Activated naive CD8-positive, alpha-beta T cell treated with anti-CD3 and anti-CD28 coated beads for 36 hours (primary cell): ENCODE data around the gene FOXC1. TPM values are rescaled to one million over a fixed set of nuclear protein-coding genes. Genes with fewer than 3 reads are reported as not detected.

ENCODE experiments used
- DNase-seq: peaks from one replicate; pipeline ENCODE4 v3.0.0; 2021
- H3K27ac Mint-ChIP-seq: one replicate; pipeline ENCODE4 v1.8.0; 2022; ENCODE audit warnings: mild to moderate bottlenecking, moderate library complexity, mixed read lengths
- H3K27me3 Mint-ChIP-seq: one replicate; pipeline ENCODE4 v1.8.0; 2022; ENCODE audit warnings: mild to moderate bottlenecking, mixed read lengths
- H3K36me3 Mint-ChIP-seq: one replicate; pipeline ENCODE4 v1.8.0; 2021; ENCODE audit warnings: mild to moderate bottlenecking, mixed read lengths
- H3K4me1 Mint-ChIP-seq: one replicate; pipeline ENCODE4 v1.8.0; 2021; ENCODE audit warnings: mixed read lengths
- H3K4me3 Mint-ChIP-seq: one replicate; pipeline ENCODE4 v1.8.0; 2022; ENCODE audit warnings: mild to moderate bottlenecking, moderate library complexity, mixed read lengths
- H3K9me3 Mint-ChIP-seq: one replicate; pipeline ENCODE4 v1.8.0; 2022; ENCODE audit warnings: mixed read lengths
- total RNA-seq, 2 experiments: library from RNA; stranded (reverse); gene quantifications; one replicate each; pipeline ENCODE4 v1.2.3, GENCODE V29; 2021

Gene FOXC1
- total RNA-seq, 2 experiments from 2014 or later: not detected

GRCh38 chr6:1644516-1645060 is 34.9 kb downstream of the FOXC1 start:
- peak overlapping the region; percentile 21 for H3K27ac Mint-ChIP-seq
- DNase-seq: no peak
- no peak overlapping the region for H3K4me3 Mint-ChIP-seq
- H3K27me3 Mint-ChIP-seq: no peaks in the 10 kb centered on the region
- no peaks in the 10 kb centered on the region for H3K36me3 Mint-ChIP-seq
- no peaks in the 10 kb centered on the region for H3K4me1 Mint-ChIP-seq
- H3K9me3 Mint-ChIP-seq: no peaks in the 10 kb centered on the region

GRCh38 chr6:1645466-1646185 is 35.9 kb downstream of the FOXC1 start:
- no peak for DNase-seq
- Mint-ChIP-seq H3K27me3 (no peaks in the 10 kb centered on the region), H3K4me3 (no peak overlapping the region), H3K36me3 (no peaks in the 10 kb centered on the region), H3K27ac (no peak overlapping the region), H3K4me1 (no peaks in the 10 kb centered on the region), H3K9me3 (no peaks in the 10 kb centered on the region)

- Mint-ChIP-seq H3K4me1 (no peaks in the 10 kb centered on the region), H3K4me3 (no peak overlapping the region), H3K36me3 (no peaks in the 10 kb centered on the region), H3K27me3 (no peaks in the 10 kb centered on the region), H3K9me3 (no peaks in the 10 kb centered on the region), H3K27ac (no peak overlapping the region)
- DNase-seq: no peak
These were observed 41.6 kb downstream of the FOXC1 start for GRCh38 chr6:1651362-1651761.

GRCh38 chr6:1652842-1653241 is 43.1 kb downstream of the FOXC1 start:
- H3K27me3 Mint-ChIP-seq: no peaks in the 10 kb centered on the region
- H3K27ac Mint-ChIP-seq: no peak overlapping the region
- H3K4me3 Mint-ChIP-seq: no peak overlapping the region
- H3K36me3 Mint-ChIP-seq: no peaks in the 10 kb centered on the region
- H3K9me3 Mint-ChIP-seq: no peaks in the 10 kb centered on the region
- no peak for DNase-seq
- H3K4me1 Mint-ChIP-seq: no peaks in the 10 kb centered on the region

- Mint-ChIP-seq H3K27ac (no peak overlapping the region), H3K27me3 (no peaks in the 10 kb centered on the region), H3K9me3 (no peaks in the 10 kb centered on the region), H3K4me1 (no peaks in the 10 kb centered on the region), H3K36me3 (no peaks in the 10 kb centered on the region), H3K4me3 (no peak overlapping the region)
- no peak for DNase-seq
These were observed 44.3 kb downstream of the FOXC1 start for GRCh38 chr6:1654054-1654453.

GRCh38 chr6:1657116-1657770 is 47.5 kb downstream of the FOXC1 start:
- H3K4me3 Mint-ChIP-seq: no peak overlapping the region
- no peaks in the 10 kb centered on the region for H3K27me3 Mint-ChIP-seq
- no peak for DNase-seq
- H3K9me3 Mint-ChIP-seq: no peaks in the 10 kb centered on the region
- H3K36me3 Mint-ChIP-seq: peaks cover 2% of the 10 kb centered on the region
- no peaks in the 10 kb centered on the region for H3K4me1 Mint-ChIP-seq
- H3K27ac Mint-ChIP-seq: no peak overlapping the region

GRCh38 chr6:1657771-1658165 is 48.1 kb downstream of the FOXC1 start:
- H3K36me3 Mint-ChIP-seq: peaks cover 2% of the 10 kb centered on the region
- no peak overlapping the region for H3K27ac Mint-ChIP-seq
- DNase-seq: no peak
- no peaks in the 10 kb centered on the region for H3K4me1 Mint-ChIP-seq
- H3K4me3 Mint-ChIP-seq: no peak overlapping the region
- H3K9me3 Mint-ChIP-seq: no peaks in the 10 kb centered on the region
- H3K27me3 Mint-ChIP-seq: no peaks in the 10 kb centered on the region

GRCh38 chr6:1658212-1659005 is 48.7 kb downstream of the FOXC1 start:
- Mint-ChIP-seq H3K9me3 (no peaks in the 10 kb centered on the region), H3K36me3 (peaks cover 2% of the 10 kb centered on the region), H3K4me3 (no peak overlapping the region), H3K27me3 (no peaks in the 10 kb centered on the region), H3K27ac (no peak overlapping the region), H3K4me1 (no peaks in the 10 kb centered on the region)
- no peak for DNase-seq

GRCh38 chr6:1659816-1660215 is 50.1 kb downstream of the FOXC1 start:
- no peak overlapping the region for H3K4me3 Mint-ChIP-seq
- no peak for DNase-seq
- peaks cover 2% of the 10 kb centered on the region for H3K36me3 Mint-ChIP-seq
- no peak overlapping the region for H3K27ac Mint-ChIP-seq
- H3K9me3 Mint-ChIP-seq: no peaks in the 10 kb centered on the region
- H3K4me1 Mint-ChIP-seq: no peaks in the 10 kb centered on the region
- H3K27me3 Mint-ChIP-seq: no peaks in the 10 kb centered on the region

- no peak overlapping the region for H3K4me3 Mint-ChIP-seq
- no peaks in the 10 kb centered on the region for H3K27me3 Mint-ChIP-seq
- H3K4me1 Mint-ChIP-seq: peaks cover 1% of the 10 kb centered on the region
- H3K9me3 Mint-ChIP-seq: no peaks in the 10 kb centered on the region
- peaks cover 2% of the 10 kb centered on the region for H3K36me3 Mint-ChIP-seq
- no peak overlapping the region for H3K27ac Mint-ChIP-seq
- no peak for DNase-seq
These were observed 52.8 kb downstream of the FOXC1 start for GRCh38 chr6:1662534-1662933.

Other genes starting within 250 kb of the FOXC1 start
- gene FOXF2, start 220.3 kb upstream of the FOXC1 start, total RNA-seq: not detected